Breast epithelium (tissue), 4 donors: ENCODE data around the gene KIF6. TPM values are rescaled to one million over a fixed set of nuclear protein-coding genes. Genes with fewer than 3 reads are reported as not detected.

Experiments used
- DNase-seq, 2 donors: peaks; one replicate each; pipeline ENCODE4 v3.0.0-alpha.2; 2019; ENCODE audit warnings: low spot score in 2 of 2
- H3K27ac ChIP-seq, 2 donors: fragments of 200-600 bp; sonication (generic) in 1 of 2; one replicate each; pipeline ENCODE4 v1.5.1; 2016 to 2019; ENCODE audit warnings: mild to moderate bottlenecking in 1 of 2
- H3K27me3 ChIP-seq, 2 donors: fragments of 200-600 bp; sonication (generic) in 1 of 2; one replicate each; pipeline versions ENCODE4 v1.5.1 to v1.6.0; 2017 to 2019; ENCODE audit warnings: control low read depth in 1 of 2, mild to moderate bottlenecking in 1 of 2
- H3K36me3 ChIP-seq: fragments of 200-600 bp; one replicate; pipeline ENCODE4 v1.5.1; 2019
- H3K4me1 ChIP-seq, 2 donors: fragments of 200-600 bp; sonication (generic); one replicate each; pipeline ENCODE4 v1.5.1; 2016 to 2019; ENCODE audit warnings: control low read depth in 1 of 2
- H3K4me3 ChIP-seq, 3 donors: fragments of 200-600 bp; sonication (generic); 1 replicate in 2 of 3; 2 replicates in 1 of 3; pipeline ENCODE4 v1.5.1; 2016 to 2019; ENCODE audit warnings: mild to moderate bottlenecking in 3 of 3, moderate library complexity in 2 of 3
- H3K9me3 ChIP-seq, 2 donors: fragments of 200-600 bp; sonication (generic) in 1 of 2; one replicate each; pipeline ENCODE4 v1.5.1; 2016 to 2019; ENCODE audit warnings: control low read depth in 1 of 2
- CTCF ChIP-seq, 3 donors: fragments of 450-650 bp; IDR thresholded peaks; one replicate each; pipeline ENCODE4 v1.5.1; 2016 to 2017; ENCODE audit warnings: antibody characterized with exemption in 3 of 3, mild to moderate bottlenecking in 3 of 3, moderate library complexity in 3 of 3
- POLR2A ChIP-seq: fragments of 450-650 bp; IDR thresholded peaks from one replicate; pipeline ENCODE4 v1.6.1; 2016; ENCODE audit warnings: antibody characterized with exemption, mild to moderate bottlenecking, moderate library complexity
- POLR2AphosphoS5 ChIP-seq, 3 donors: sonication (generic); formaldehyde crosslinking; IDR thresholded peaks; one replicate each; pipeline ENCODE4 v1.6.1; 2017; ENCODE audit warnings: antibody characterized with exemption in 3 of 3
- intact Hi-C: fragments of 100-400 bp; cut with DNase I; formaldehyde crosslinking; loops from one replicate; pipeline ENCODE4 v1.15.1; 2023; ENCODE audit warnings: low total_unique reads
- total RNA-seq, 3 donors: library from RNA; depleted of rRNA; stranded (reverse); fragments of >200 nt; gene quantifications; one replicate each; pipeline ENCODE4 v1.1.0, GENCODE V29; 2016

The KIF6 gene
- total RNA-seq, 3 donors from 2014 or later: under 0.01 to 0.80 (median 0.15) TPM

GRCh38 chr6:39576556-39577303 is 148.5 kb downstream of the KIF6 start:
- H3K9me3 ChIP-seq: no peaks in the 10 kb centered on the region
- intact Hi-C loops: no loop called here
- H3K27ac ChIP-seq: no peak overlapping the region
- H3K27me3 ChIP-seq: no peaks in the 10 kb centered on the region
- no peaks in the 10 kb centered on the region for H3K36me3 ChIP-seq
- H3K4me1 ChIP-seq: no peaks in the 10 kb centered on the region
- no peak for TF ChIP-seq POLR2A
- TF ChIP-seq CTCF (IDR thresholded peaks at IDR 0.05): no peak
- TF ChIP-seq POLR2AphosphoS5 (IDR thresholded peaks at IDR 0.05): no peak
- DNase-seq: no peak
- no peak overlapping the region for H3K4me3 ChIP-seq

GRCh38 chr6:39574991-39575390 is 150.2 kb downstream of the KIF6 start:
- H3K27ac ChIP-seq: no peak overlapping the region
- TF ChIP-seq POLR2AphosphoS5 (IDR thresholded peaks at IDR 0.05): no peak
- no peak for TF ChIP-seq POLR2A
- TF ChIP-seq CTCF (IDR thresholded peaks at IDR 0.05): no peak

GRCh38 chr6:39573541-39573940 is 151.7 kb downstream of the KIF6 start:
- DNase-seq: no peak
- TF ChIP-seq POLR2AphosphoS5 (IDR thresholded peaks at IDR 0.05) (no peak), CTCF (IDR thresholded peaks at IDR 0.05) (no peak), POLR2A (no peak)

More at GRCh38 chr6:39574991-39575390, 150.2 kb downstream of the KIF6 start:
- Histone ChIP-seq H3K36me3 (no peaks in the 10 kb centered on the region), H3K4me1 (no peaks in the 10 kb centered on the region), H3K27me3 (no peaks in the 10 kb centered on the region), H3K4me3 (no peak overlapping the region), H3K9me3 (no peaks in the 10 kb centered on the region)
- no peak for DNase-seq
- intact Hi-C loops: no loop called here

GRCh38 chr6:39572661-39573340 is 152.4 kb downstream of the KIF6 start:
- TF ChIP-seq CTCF (IDR thresholded peaks at IDR 0.05) (no peak), POLR2A (no peak), POLR2AphosphoS5 (IDR thresholded peaks at IDR 0.05) (no peak)
- H3K27me3 ChIP-seq: no peaks in the 10 kb centered on the region
- H3K4me3 ChIP-seq: no peak overlapping the region
- H3K4me1 ChIP-seq: no peaks in the 10 kb centered on the region
- intact Hi-C loops: no loop called here
- no peaks in the 10 kb centered on the region for H3K9me3 ChIP-seq
- H3K27ac ChIP-seq: no peak overlapping the region
- DNase-seq: no peak
- H3K36me3 ChIP-seq: no peaks in the 10 kb centered on the region

More at GRCh38 chr6:39573541-39573940, 151.7 kb downstream of the KIF6 start:
- no peaks in the 10 kb centered on the region for H3K27me3 ChIP-seq
- no peaks in the 10 kb centered on the region for H3K36me3 ChIP-seq
- no peak overlapping the region for H3K4me3 ChIP-seq
- no peak overlapping the region for H3K27ac ChIP-seq
- H3K9me3 ChIP-seq: no peaks in the 10 kb centered on the region
- no peaks in the 10 kb centered on the region for H3K4me1 ChIP-seq
- intact Hi-C loops: no loop called here

- intact Hi-C loops: no loop called here
- Histone ChIP-seq H3K36me3 (no peaks in the 10 kb centered on the region), H3K27me3 (no peaks in the 10 kb centered on the region), H3K27ac (no peak overlapping the region), H3K9me3 (no peaks in the 10 kb centered on the region), H3K4me3 (no peak overlapping the region), H3K4me1 (no peaks in the 10 kb centered on the region)
- no peak for TF ChIP-seq POLR2A
- TF ChIP-seq CTCF (IDR thresholded peaks at IDR 0.05): no peak
- no peak for TF ChIP-seq POLR2AphosphoS5 (IDR thresholded peaks at IDR 0.05)
- DNase-seq: no peak
Measured at GRCh38 chr6:39568896-39569295, 156.3 kb downstream of the KIF6 start.
